Measurements from ENCODE around the gene ATP2C2.

DNA sequence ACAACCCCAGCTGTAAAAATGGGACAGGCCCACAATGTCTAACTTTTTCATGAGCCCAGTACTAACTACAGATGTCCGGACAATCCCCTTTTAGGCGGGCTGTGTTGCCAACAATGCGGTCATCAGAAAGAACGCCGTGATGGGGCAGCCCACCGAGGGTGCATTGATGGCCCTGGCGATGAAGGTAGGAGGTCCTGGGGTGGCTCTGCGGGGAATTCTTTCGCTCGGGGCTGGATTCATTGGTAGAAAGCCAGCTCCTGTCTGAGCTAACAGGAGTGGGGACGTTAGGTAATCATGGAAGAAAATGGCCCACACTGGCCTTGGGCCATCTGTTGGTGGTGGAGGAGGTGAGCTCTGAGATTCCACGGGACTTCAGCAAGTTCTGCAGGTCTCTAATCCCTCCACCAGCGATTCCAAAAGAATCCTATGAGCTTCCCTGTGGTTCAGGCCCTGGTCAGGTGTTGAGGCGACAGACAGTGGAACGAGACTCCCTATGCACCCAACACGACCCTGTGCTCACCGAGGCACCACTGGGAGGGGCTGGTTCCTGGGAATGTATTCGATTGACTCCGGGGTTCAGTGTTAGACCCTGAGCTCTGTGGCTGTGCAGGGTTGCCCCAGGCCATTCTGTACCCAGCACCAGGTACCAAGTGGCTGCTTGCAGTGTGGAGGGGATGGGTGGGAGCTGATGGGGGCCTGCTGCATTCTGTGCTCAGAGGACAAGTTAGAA lies 74.2 kb downstream of the ATP2C2 start:
- TF ChIP-seq, protein P1, sequence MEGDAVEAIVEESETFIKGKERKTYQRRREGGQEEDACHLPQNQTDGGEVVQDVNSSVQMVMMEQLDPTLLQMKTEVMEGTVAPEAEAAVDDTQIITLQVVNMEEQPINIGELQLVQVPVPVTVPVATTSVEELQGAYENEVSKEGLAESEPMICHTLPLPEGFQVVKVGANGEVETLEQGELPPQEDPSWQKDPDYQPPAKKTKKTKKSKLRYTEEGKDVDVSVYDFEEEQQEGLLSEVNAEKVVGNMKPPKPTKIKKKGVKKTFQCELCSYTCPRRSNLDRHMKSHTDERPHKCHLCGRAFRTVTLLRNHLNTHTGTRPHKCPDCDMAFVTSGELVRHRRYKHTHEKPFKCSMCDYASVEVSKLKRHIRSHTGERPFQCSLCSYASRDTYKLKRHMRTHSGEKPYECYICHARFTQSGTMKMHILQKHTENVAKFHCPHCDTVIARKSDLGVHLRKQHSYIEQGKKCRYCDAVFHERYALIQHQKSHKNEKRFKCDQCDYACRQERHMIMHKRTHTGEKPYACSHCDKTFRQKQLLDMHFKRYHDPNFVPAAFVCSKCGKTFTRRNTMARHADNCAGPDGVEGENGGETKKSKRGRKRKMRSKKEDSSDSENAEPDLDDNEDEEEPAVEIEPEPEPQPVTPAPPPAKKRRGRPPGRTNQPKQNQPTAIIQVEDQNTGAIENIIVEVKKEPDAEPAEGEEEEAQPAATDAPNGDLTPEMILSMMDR (IDR thresholded peaks at IDR 0.05 in 2 of 3, conservative IDR thresholded peaks at IDR 0.05 in 1 of 3; ENCODE audit: insufficient read depth in 2 of 3, low read depth in 1 of 3, low read length in 3 of 3), result no peak
- no peak for TF ChIP-seq POLR2AphosphoS5 (IDR thresholded peaks at IDR 0.05; ENCODE audit: control insufficient read depth, insufficient read depth, low read depth, low read length)
- no peak for TF ChIP-seq NR1H2 (CRISPR knock-in tag; IDR thresholded peaks at IDR 0.05)
- no peak for TF ChIP-seq SAFB2 (IDR thresholded peaks at IDR 0.05; ENCODE audit: borderline replicate concordance, low read depth, low read length, severe bottlenecking)
- TF ChIP-seq, protein P2, sequence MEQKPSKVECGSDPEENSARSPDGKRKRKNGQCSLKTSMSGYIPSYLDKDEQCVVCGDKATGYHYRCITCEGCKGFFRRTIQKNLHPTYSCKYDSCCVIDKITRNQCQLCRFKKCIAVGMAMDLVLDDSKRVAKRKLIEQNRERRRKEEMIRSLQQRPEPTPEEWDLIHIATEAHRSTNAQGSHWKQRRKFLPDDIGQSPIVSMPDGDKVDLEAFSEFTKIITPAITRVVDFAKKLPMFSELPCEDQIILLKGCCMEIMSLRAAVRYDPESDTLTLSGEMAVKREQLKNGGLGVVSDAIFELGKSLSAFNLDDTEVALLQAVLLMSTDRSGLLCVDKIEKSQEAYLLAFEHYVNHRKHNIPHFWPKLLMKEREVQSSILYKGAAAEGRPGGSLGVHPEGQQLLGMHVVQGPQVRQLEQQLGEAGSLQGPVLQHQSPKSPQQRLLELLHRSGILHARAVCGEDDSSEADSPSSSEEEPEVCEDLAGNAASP (IDR thresholded peaks at IDR 0.05), result no peak

Measured in K562 (cell line).